HepG2 (cell line): ENCODE data around the gene PKLR. TPM values are rescaled to one million over a fixed set of nuclear protein-coding genes. Genes with fewer than 3 reads are reported as not detected.

Source experiments
- FOXP4 ChIP-seq: sonication (generic); formaldehyde crosslinking; IDR thresholded peaks from 2 replicates; pipeline ENCODE4 v1.4.0; 2020; ENCODE audit warnings: missing genetic modification reagents
- JUND ChIP-seq: sonication (generic); formaldehyde crosslinking; IDR thresholded peaks from 2 replicates; pipeline ENCODE4 v1.8.0; 2022; ENCODE audit warnings: mild to moderate bottlenecking, missing genetic modification reagents
- MATR3 ChIP-seq: sonication (generic); formaldehyde crosslinking; IDR thresholded peaks from 2 replicates; pipeline ENCODE4 v1.4.0; 2020; ENCODE audit warnings: missing genetic modification reagents
- MED8 ChIP-seq: sonication (generic); formaldehyde crosslinking; IDR thresholded peaks from 2 replicates; pipeline ENCODE4 v1.8.1; 2023; ENCODE audit warnings: mild to moderate bottlenecking, missing genetic modification reagents; ENCODE audit not compliant: insufficient replicate concordance
- NBN ChIP-seq: fragments of 450-650 bp; conservative IDR thresholded peaks from 2 replicates; pipeline ENCODE4 v1.6.1; 2017
- NR2F2 ChIP-seq: IDR thresholded peaks from 2 replicates; pipeline ENCODE4 v1.6.1; 2012; ENCODE audit warnings: low read depth, inconsistent platforms, borderline replicate concordance
- RBM22 ChIP-seq: fragments of 200-400 bp; formaldehyde crosslinking; optimal IDR thresholded peaks from 2 replicates; pipeline ENCODE3; 2017; ENCODE audit warnings: mild to moderate bottlenecking, low read length, moderate library complexity
- SPEN ChIP-seq: sonication (generic); formaldehyde crosslinking; IDR thresholded peaks from 2 replicates; pipeline ENCODE4 v1.5.1; 2020; ENCODE audit warnings: low read depth, mild to moderate bottlenecking, missing genetic modification reagents
- SRSF4 ChIP-seq: fragments of 200-400 bp; formaldehyde crosslinking; IDR thresholded peaks from one replicate; pipeline ENCODE4 v1.6.1; 2018; ENCODE audit warnings: mild to moderate bottlenecking, low read depth, low read length, moderate library complexity; ENCODE audit not compliant: poor library complexity, severe bottlenecking
- THAP8 ChIP-seq: sonication (generic); formaldehyde crosslinking; IDR thresholded peaks from 2 replicates; pipeline ENCODE4 v1.5.1; 2020; ENCODE audit warnings: missing genetic modification reagents, mild to moderate bottlenecking, borderline replicate concordance
- ZMAT5 ChIP-seq: sonication (generic); formaldehyde crosslinking; IDR thresholded peaks from 2 replicates; pipeline ENCODE4 v1.5.0; 2020; ENCODE audit warnings: mild to moderate bottlenecking, low read depth, missing genetic modification reagents, borderline replicate concordance
- ZNF256 ChIP-seq: sonication (generic); formaldehyde crosslinking; conservative IDR thresholded peaks from 2 replicates; pipeline ENCODE4 v1.4.0; 2020; ENCODE audit warnings: missing genetic modification reagents
- ZNF333 ChIP-seq: sonication (generic); formaldehyde crosslinking; IDR thresholded peaks from 2 replicates; pipeline ENCODE4 v1.4.0; 2020; ENCODE audit warnings: mild to moderate bottlenecking, missing genetic modification reagents, borderline replicate concordance
- ZNF550 ChIP-seq: sonication (generic); formaldehyde crosslinking; IDR thresholded peaks from 2 replicates; pipeline ENCODE4 v1.4.0; 2020; ENCODE audit warnings: mild to moderate bottlenecking, missing genetic modification reagents, borderline replicate concordance
- polyA plus RNA-seq, 8 experiments: library from polyadenylated mRNA; depleted of rRNA in 3 of 8; stranded (reverse) in 7 of 8; unstranded in 1 of 8; fragments of >200 nt; fragmentation: Illumina TruSeq in 4 of 8; extraction: Trizol in 4 of 8; gene quantifications; 2 replicates each; pipeline versions ENCODE4 v1.2.1 to v1.2.3, GENCODE V29; 2011 to 2016; ENCODE audit warnings: low read depth in 4 of 8, missing spikeins in 1 of 8, mixed read lengths in 1 of 8; ENCODE audit not compliant: insufficient read depth in 1 of 8
- total RNA-seq, 5 experiments: library from RNA; depleted of rRNA; stranded (reverse); fragments of >200 nt; fragmentation: Illumina TruSeq; extraction: Trizol; gene quantifications; 2 replicates each; pipeline ENCODE4 v1.2.3, GENCODE V29; 2016; ENCODE audit warnings: low read depth in 1 of 5
- TF ChIP-seq, protein P1 (sequence below): sonication (generic); formaldehyde crosslinking; IDR thresholded peaks from 2 replicates; pipeline ENCODE4; 2020; ENCODE audit warnings: missing genetic modification reagents, mild to moderate bottlenecking, borderline replicate concordance
- TF ChIP-seq, protein P2 (sequence below): IDR thresholded peaks from 2 replicates; pipeline ENCODE4 v1.6.1; 2016; ENCODE audit warnings: missing genetic modification reagents, missing compliant biosample characterization

PKLR gene
- total and polyA plus RNA-seq, 2 of the 13 experiments (the other 11 are each of a cell fraction or from before 2014, with no cell fraction given), result 10.3 to 29.3 TPM

- TF ChIP-seq THAP8 (CRISPR knock-in tag) (no peak), NR2F2 (no peak), MED8 (CRISPR knock-in tag) (peak; percentile 47), RBM22 (no peak), ZNF550 (CRISPR knock-in tag) (no peak), NBN (no peak), FOXP4 (CRISPR knock-in tag) (0 out of 2 replicates have a peak, but pooled peaks have one; percentile 40), SPEN (CRISPR knock-in tag) (peak; percentile 88), JUND (peak; percentile 50; the same call in 1 of the 2 replicates), ZMAT5 (CRISPR knock-in tag) (no peak), MATR3 (CRISPR knock-in tag) (no peak), ZNF333 (CRISPR knock-in tag) (no peak), ZNF256 (CRISPR knock-in tag) (0 out of 2 replicates have a peak, but pooled peaks have one; percentile 45), SRSF4 (no peak)
- TF ChIP-seq, protein P1, sequence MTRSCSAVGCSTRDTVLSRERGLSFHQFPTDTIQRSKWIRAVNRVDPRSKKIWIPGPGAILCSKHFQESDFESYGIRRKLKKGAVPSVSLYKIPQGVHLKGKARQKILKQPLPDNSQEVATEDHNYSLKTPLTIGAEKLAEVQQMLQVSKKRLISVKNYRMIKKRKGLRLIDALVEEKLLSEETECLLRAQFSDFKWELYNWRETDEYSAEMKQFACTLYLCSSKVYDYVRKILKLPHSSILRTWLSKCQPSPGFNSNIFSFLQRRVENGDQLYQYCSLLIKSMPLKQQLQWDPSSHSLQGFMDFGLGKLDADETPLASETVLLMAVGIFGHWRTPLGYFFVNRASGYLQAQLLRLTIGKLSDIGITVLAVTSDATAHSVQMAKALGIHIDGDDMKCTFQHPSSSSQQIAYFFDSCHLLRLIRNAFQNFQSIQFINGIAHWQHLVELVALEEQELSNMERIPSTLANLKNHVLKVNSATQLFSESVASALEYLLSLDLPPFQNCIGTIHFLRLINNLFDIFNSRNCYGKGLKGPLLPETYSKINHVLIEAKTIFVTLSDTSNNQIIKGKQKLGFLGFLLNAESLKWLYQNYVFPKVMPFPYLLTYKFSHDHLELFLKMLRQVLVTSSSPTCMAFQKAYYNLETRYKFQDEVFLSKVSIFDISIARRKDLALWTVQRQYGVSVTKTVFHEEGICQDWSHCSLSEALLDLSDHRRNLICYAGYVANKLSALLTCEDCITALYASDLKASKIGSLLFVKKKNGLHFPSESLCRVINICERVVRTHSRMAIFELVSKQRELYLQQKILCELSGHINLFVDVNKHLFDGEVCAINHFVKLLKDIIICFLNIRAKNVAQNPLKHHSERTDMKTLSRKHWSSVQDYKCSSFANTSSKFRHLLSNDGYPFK (CRISPR knock-in tag), result peak; percentile 71; the same call in 1 of the 2 replicates
- TF ChIP-seq, protein P2, sequence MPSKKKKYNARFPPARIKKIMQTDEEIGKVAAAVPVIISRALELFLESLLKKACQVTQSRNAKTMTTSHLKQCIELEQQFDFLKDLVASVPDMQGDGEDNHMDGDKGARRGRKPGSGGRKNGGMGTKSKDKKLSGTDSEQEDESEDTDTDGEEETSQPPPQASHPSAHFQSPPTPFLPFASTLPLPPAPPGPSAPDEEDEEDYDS (CRISPR knock-in tag), result peak; percentile 95
Observed at GRCh38 chr1:155300553-155301329, 497 bp downstream of the PKLR start (continued).
